Measurements from ENCODE around the gene PUM2.

DNA sequence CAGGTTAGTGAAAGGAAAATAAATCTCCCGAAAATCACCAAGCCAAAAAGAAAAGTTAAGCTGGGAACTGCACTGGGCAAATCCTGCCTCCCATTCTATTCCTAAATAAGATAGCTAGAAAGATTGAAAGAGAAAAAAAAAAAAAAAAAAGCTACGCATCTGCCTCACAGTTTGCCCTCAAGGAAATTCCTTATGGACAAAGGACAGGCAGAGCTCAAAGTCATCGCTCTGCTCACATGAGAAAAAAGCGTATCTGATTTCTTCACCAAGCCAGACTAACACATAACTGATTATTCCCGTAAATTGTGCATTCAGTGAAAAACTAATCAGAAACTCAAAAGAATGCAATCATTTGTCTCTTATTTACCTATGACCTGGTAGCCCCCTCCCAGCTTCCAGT lies 50.0 kb downstream of the PUM2 start:
- TF ChIP-seq CTCF (IDR thresholded peaks at IDR 0.05; ENCODE audit: low read depth, low read length), result no peak
- TF ChIP-seq EZH2phosphoT487 (IDR thresholded peaks at IDR 0.05; ENCODE audit: low read depth), result no peak

All from OCI-LY3 (cell line).